Amniotic epithelial cell (primary cell): ENCODE data around the gene COL8A2.
A peak's percentile ranks its signal among the peaks of the same experiment; 100 is the strongest.

Experiments
- DNase-seq: peaks from one replicate; pipeline ENCODE4 v3.0.0-alpha.2; 2010; ENCODE audit warnings: low read depth

The COL8A2 gene

GRCh38 chr1:36135796-36136195 is 10.8 kb upstream of the COL8A2 start:
- DNase-seq = no peak

GRCh38 chr1:36135330-36135667 is 10.3 kb upstream of the COL8A2 start:
- no peak for DNase-seq

- peak; percentile 38 for DNase-seq
Observed at GRCh38 chr1:36134505-36135329, 9.7 kb upstream of the COL8A2 start.

- DNase-seq = no peak
Observed at GRCh38 chr1:36134031-36134430, 9.0 kb upstream of the COL8A2 start.

DNA sequence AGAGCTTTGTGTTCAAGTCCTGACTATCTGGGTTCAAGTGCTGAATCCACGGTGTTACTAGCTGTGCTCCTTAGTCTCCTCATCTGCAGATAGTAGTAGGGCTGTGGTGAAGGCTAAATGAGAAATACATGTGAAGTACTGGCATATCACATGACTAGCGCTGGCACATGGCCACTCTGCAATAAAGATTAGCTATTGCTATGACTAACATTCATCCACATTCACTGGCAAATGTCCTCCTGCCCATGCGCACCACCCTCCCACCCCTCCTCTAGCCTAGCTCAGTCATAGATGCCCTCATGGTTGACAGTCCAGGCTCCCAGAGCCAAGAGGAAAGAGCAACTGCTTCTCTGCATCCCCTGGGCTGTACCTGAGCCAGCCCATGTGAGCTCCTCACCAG is 8.5 kb upstream of the COL8A2 start:
- DNase-seq = peak; percentile 98

DNA sequence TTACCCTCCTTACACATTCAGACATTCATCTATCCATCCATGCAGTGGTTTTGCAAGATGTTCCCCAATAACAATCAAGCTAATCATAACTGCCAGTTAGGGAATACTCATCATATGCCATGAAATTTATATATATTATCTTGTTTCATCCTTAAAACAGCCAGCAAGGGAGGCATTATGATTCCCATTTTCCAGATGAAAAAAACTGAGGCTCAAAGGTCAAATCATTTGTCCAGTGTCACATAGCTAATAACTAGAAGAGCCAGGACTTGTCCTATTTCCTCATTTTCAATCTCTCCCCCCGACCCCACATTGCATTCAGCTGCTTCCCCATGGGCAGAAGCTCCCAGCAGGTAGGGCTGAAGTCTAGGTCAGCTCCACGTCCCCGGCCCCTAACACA is 7.0 kb upstream of the COL8A2 start:
- no peak for DNase-seq

GRCh38 chr1:36128905-36129206 is 3.8 kb upstream of the COL8A2 start:
- no peak for DNase-seq

DNA sequence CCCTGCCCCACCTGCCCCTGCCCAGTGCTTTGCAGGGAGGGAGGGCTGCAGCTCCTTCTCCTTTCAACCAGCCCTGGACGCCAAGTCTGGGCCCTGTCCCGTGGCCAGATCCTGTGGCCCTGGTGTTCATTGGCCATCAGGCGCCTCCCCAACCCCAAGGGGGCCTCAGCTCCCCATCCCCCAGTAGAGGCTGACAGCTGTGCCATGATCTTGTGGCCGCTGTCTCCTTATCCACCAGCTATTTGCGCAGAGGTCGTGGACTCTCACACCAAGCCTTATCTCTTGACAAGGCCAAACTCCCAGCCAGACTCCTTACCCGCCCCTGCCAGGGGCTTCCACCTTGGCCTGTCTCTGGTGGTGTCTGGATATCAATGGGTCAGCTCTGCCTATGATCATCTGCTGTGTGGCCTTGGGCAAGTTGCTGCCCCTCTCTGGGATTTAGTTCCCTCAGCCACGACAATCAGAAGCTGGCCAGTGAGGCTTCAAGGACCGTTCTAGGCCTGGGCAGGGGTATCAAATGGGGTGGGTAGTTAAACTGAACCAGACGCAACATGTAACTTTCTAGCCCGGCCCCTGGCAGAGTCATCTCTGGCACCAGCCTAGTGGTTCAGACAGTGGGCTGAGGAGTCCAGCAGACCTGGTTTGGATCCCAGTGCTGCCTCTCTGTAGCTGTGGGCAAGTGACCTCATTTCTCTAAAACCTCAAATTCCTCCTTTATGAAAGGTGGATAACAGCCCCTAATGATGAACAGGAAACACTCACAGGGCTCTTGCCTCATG is 3.3 kb upstream of the COL8A2 start:
- DNase-seq = peak; percentile 94

- no peak for DNase-seq
Observed at GRCh38 chr1:36126797-36127500, 1.9 kb upstream of the COL8A2 start.

GRCh38 chr1:36126005-36126716 is 1.1 kb upstream of the COL8A2 start:
- DNase-seq = no peak

DNA sequence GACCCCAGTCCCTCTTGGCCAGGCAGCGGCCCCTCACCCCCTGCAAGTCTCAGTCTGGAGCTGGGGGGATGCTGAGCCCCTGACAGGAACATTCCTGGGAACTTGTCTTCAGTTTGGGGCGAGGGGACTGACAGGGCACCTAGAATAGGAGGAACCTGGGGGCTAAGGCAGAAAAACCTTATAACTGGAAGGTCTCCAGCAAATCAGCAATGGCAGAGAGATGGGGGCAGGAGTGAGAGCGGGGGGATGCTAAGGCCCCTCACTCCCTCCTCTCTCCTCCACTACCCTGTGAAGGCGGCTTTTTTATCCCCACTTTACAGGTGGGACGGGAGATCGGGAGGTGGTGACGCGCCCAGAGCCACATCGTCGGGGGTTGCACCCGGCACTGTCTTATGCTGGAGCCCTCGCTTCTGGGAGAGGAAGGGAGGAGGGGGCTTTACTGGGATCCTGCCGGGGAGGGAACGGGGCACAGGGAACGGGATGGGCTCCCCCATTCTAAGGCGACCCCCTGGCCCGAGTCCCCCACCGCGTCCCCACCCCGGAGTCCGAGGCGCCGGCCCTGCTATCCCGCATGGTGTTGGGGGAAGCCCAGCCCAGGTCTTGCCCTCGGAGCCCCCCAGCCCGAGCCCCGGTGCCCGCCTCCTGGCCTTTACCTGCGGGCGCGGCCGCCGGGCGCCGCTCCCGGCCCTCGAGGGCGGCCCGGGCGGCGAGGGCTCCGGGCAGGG is 456 bp downstream of the COL8A2 start:
- no peak for DNase-seq

DNA sequence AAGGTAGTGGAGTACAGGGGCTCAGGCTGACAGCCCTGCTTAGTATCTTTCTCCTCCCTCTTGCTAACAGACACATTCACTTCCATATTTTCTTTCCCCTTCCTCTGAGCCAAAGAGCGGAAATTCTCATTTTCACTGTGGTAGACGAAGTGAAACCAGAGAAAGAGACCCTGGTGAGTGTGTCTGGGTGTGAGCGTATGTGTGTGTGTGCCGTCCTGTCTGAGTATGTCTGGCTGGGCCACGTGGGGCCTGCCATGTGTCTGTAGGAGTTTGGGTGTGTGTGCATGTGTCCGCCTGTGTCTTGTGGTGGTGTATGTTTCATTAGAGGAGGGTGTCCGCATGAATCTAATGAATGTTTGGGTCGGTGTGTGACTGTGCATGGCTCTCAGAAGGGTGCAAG is 1.7 kb downstream of the COL8A2 start:
- no peak for DNase-seq

DNA sequence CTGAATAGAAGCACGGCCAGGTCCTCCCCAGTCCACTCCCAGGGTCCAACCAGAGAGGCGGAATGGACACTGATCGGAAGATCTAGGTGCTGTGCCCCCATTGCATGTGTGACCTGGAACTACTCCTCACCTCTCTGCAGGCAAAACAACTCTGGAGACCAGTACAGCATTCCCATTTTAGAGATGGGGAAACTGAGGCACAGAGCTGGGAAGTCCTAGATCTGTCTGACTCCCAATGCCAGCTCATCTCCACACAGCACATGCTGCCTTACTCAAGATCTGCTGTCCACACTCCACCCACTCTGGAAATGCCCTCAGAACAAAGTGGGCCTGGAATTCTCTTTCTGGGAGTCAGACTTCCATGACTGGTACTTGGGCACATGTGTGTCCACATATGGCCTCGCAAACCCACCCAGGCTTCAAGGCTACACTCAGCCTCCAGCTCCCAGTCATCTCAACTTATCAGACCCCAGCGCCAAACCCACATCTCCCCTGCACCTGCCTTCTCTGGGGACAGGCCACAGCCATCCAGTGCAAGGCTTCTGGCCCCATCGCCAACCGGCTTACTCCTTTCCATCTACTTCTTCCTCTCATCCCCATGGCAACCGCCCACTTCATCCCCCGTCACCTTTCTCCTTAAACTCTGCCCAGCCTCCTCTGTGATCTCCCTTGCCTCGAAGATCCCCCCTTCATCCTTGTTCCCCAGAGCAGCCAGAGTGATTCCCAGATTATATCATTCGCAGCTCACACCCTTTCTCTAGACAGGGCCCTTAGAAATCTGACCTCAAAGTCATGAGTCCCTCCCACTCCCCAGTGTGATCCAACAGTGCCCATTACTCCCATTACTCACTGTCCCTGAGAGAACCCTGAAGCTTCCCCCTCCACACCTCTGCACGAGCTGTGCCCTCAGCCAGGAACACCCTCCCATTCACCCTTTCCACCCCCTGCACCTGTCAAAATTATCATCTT is 2.7 kb downstream of the COL8A2 start:
- no peak for DNase-seq

- no peak for DNase-seq
Observed at GRCh38 chr1:36119456-36119855, 5.6 kb downstream of the COL8A2 start.

DNA sequence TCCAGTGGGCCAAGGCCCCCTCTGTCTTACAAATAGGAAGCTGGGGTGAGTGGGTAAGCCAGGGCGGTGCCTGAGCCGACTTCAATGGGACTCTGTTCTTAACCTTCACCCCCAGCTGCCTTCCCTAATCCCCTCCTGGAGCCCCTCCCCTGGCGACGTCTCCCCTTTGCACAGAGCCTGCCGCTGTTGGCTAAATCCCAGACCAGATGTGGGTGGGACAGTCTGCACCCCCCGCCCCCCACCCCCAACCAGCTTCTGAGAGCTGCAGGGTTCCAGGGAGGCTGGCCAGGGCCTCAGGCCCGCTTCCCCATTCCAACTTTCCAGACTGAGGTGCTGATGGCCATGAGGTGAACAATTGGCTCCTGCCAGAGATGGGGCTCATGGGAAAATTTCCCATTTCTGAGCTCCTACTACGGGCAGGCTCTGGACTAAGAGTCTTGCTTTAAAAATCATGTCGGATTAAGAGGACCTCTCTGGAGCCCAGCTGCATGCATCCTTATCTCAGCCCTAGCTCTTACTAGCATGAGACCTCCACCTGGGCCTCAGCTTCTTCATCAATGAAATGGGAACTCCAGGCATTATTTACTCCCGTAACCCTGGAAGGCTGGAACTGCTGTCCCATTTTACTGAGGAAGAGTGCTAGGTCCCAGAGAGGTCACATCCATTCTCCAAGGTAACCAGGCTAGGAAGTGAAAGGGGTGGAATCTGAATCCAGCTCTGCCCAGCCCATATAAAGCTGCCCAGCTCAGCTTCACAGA is 6.4 kb downstream of the COL8A2 start:
- no peak for DNase-seq

- no peak for DNase-seq
Observed at GRCh38 chr1:36116901-36117300, 8.1 kb downstream of the COL8A2 start.

DNA sequence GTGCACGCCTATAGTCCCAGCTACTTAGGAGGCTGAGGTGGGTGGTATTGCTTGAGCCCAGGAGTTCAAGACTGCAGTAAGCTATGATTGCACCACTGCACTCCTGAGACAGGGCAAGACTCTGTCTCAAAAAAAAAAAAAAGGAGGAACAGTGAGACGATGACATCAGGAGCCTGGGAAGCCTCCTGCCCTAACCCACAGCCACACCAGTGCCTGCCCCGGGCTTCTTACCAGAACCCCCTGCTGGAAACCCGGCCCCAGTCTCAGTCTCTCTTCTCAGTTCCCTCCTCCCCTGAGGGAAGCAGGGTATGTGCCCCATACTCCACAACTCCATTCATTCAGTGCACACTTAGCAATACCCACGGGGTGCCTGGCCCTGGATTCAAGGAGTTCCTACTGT is 9.1 kb downstream of the COL8A2 start:
- DNase-seq = peak; percentile 61

DNA sequence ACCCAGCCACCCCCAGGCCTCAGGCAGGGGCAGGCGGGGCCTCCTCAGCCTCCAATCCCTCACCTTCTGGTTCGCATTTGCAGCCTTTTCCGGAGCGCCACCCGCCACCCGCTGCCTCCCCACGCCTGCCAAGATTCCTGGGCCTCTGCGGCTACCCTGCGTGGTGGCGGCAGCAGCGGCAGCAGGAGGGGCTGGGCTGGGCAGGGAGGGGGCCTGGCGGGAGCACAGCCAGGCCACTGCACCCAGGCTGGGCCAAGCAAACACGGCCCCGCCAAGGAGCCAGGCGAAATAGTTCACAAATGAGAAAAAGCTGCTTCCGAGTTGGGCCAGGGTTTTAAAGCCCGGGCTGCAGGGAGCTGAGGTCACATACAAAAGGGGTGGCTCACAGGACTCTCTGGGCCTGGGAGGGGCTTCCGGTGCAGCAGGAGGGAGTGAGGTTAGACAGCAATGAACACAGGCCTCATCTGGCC is 9.8 kb downstream of the COL8A2 start:
- no peak for DNase-seq

GRCh38 chr1:36114371-36114770 is 10.7 kb downstream of the COL8A2 start:
- DNase-seq = no peak

GRCh38 chr1:36112823-36113222 is 12.2 kb downstream of the COL8A2 start:
- DNase-seq = no peak
